ENCODE data around the gene VPS13C.
"Not testable (repeated sequence)": the region's sequence is repeated elsewhere in the genome, so short reads cannot be mapped to it uniquely, and the experiment has no call there.

Gene VPS13C

GRCh38 chr15:62035256-62035924 lies 24.9 kb downstream of the VPS13C start:
- no peak for DNase-seq (ENCODE audit: low read depth in 2 of 2)

GRCh38 chr15:62027916-62028315 lies 32.3 kb downstream of the VPS13C start:
- no peak for DNase-seq (ENCODE audit: low read depth in 2 of 2)

- DNase-seq (ENCODE audit: low read depth in 2 of 2) = no peak
Observed at GRCh38 chr15:62027263-62027565, 33.0 kb downstream of the VPS13C start.

- no peak for DNase-seq (ENCODE audit: low read depth in 2 of 2)
Observed at GRCh38 chr15:62026487-62027262, 33.6 kb downstream of the VPS13C start.

- DNase-seq (ENCODE audit: low read depth in 2 of 2) = no peak
Observed at GRCh38 chr15:62021991-62022600, 38.2 kb downstream of the VPS13C start.

GRCh38 chr15:62020576-62021160 lies 39.6 kb downstream of the VPS13C start:
- no peak for DNase-seq (ENCODE audit: low read depth in 2 of 2)

- not testable (repeated sequence) for DNase-seq (ENCODE audit: low read depth in 2 of 2)
Observed at GRCh38 chr15:62005354-62005753, 54.9 kb downstream of the VPS13C start.

- DNase-seq (ENCODE audit: low read depth in 2 of 2) = no peak
Observed at GRCh38 chr15:61997786-61998185, 62.5 kb downstream of the VPS13C start.

GRCh38 chr15:61996056-61996635 lies 64.1 kb downstream of the VPS13C start:
- DNase-seq (ENCODE audit: low read depth in 2 of 2) = no peak

- no peak for DNase-seq (ENCODE audit: low read depth in 2 of 2)
Observed at GRCh38 chr15:61994216-61994615, 66.0 kb downstream of the VPS13C start.

- no peak for DNase-seq (ENCODE audit: low read depth in 2 of 2)
Observed at GRCh38 chr15:61992518-61992917, 67.7 kb downstream of the VPS13C start.

GRCh38 chr15:61989667-61990066 lies 70.6 kb downstream of the VPS13C start:
- no peak for DNase-seq (ENCODE audit: low read depth in 2 of 2)

GRCh38 chr15:61987824-61988223 lies 72.4 kb downstream of the VPS13C start:
- DNase-seq (ENCODE audit: low read depth in 2 of 2) = no peak

GRCh38 chr15:61983081-61983480 lies 77.2 kb downstream of the VPS13C start:
- DNase-seq (ENCODE audit: low read depth in 2 of 2) = no peak

- no peak for DNase-seq (ENCODE audit: low read depth in 2 of 2)
Observed at GRCh38 chr15:61978225-61978624, 82.0 kb downstream of the VPS13C start.

- DNase-seq (ENCODE audit: low read depth in 2 of 2) = no peak
Observed at GRCh38 chr15:61974759-61975158, 85.5 kb downstream of the VPS13C start.

GRCh38 chr15:61974118-61974517 lies 86.1 kb downstream of the VPS13C start:
- DNase-seq (ENCODE audit: low read depth in 2 of 2) = no peak

- no peak for DNase-seq (ENCODE audit: low read depth in 2 of 2)
Observed at GRCh38 chr15:61951949-61952348, 108.3 kb downstream of the VPS13C start.

- no peak for DNase-seq (ENCODE audit: low read depth in 2 of 2)
Observed at GRCh38 chr15:61946778-61947177, 113.5 kb downstream of the VPS13C start.

GRCh38 chr15:61943992-61944391 lies 116.3 kb downstream of the VPS13C start:
- no peak for DNase-seq (ENCODE audit: low read depth in 2 of 2)

- no peak for DNase-seq (ENCODE audit: low read depth in 2 of 2)
Observed at GRCh38 chr15:61938249-61938648, 122.0 kb downstream of the VPS13C start.

GRCh38 chr15:61936528-61937195 lies 123.6 kb downstream of the VPS13C start:
- no peak for DNase-seq (ENCODE audit: low read depth in 2 of 2)
